ENCODE results near the gene PGGT1B.

Gene PGGT1B

DNA sequence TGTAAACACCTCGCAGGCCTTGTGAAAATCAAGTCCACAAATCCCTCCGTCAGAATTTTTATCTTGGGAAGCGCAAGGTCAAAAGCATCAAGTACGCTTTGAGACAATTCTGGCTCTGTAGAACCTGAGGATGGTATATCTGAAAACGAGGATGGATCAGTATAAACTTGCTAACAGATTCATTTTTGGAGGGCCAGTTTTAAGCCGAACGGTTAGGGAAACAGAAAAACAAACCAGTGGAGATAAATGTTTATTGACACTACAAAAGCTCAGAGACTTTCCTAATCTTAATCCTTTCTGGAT is 352 bp upstream of the PGGT1B start:
- TF ChIP-seq EZH2phosphoT487 (conservative IDR thresholded peaks at IDR 0.05; ENCODE audit: low read length): no peak
- TF ChIP-seq, protein P1, sequence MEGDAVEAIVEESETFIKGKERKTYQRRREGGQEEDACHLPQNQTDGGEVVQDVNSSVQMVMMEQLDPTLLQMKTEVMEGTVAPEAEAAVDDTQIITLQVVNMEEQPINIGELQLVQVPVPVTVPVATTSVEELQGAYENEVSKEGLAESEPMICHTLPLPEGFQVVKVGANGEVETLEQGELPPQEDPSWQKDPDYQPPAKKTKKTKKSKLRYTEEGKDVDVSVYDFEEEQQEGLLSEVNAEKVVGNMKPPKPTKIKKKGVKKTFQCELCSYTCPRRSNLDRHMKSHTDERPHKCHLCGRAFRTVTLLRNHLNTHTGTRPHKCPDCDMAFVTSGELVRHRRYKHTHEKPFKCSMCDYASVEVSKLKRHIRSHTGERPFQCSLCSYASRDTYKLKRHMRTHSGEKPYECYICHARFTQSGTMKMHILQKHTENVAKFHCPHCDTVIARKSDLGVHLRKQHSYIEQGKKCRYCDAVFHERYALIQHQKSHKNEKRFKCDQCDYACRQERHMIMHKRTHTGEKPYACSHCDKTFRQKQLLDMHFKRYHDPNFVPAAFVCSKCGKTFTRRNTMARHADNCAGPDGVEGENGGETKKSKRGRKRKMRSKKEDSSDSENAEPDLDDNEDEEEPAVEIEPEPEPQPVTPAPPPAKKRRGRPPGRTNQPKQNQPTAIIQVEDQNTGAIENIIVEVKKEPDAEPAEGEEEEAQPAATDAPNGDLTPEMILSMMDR (IDR thresholded peaks at IDR 0.05; ENCODE audit: insufficient read depth, low read length, poor library complexity, severe bottlenecking): no peak
- H3K9me2 ChIP-seq (replicated peaks; ENCODE audit: insufficient read depth, low read length): no peaks in the 10 kb centered on the region
- peak overlapping the region; percentile 81 for H3K4me3 ChIP-seq (ENCODE audit: insufficient read depth, low read length, poor library complexity, severe bottlenecking)
- peak overlapping the region; percentile 63; the same call in 1 of the 2 replicates for H3K27ac ChIP-seq (ENCODE audit: low read depth, low read length)
- peaks cover 41% of the 10 kb centered on the region for H3K79me2 ChIP-seq (ENCODE audit: insufficient read depth, low read length)
- H3F3A ChIP-seq (ENCODE audit: insufficient read depth): peaks cover 10% of the 10 kb centered on the region; the same call in 1 of the 2 replicates
- peak overlapping the region; percentile 96 for H2AFZ ChIP-seq (ENCODE audit: low read depth, low read length, severe bottlenecking)
- no peaks in the 10 kb centered on the region for H4K20me1 ChIP-seq (ENCODE audit: low read depth, low read length)
- no peaks in the 10 kb centered on the region for H3K27me3 ChIP-seq (ENCODE audit: low read length)
- H3K4me2 ChIP-seq (ENCODE audit: low read depth, low read length, poor library complexity, severe bottlenecking): peak overlapping the region; percentile 81
- no peaks in the 10 kb centered on the region for H3K36me3 ChIP-seq (ENCODE audit: low read length)
- H3K9me3 ChIP-seq (ENCODE audit: insufficient read depth, low read length): no peaks in the 10 kb centered on the region
- H3K9ac ChIP-seq (ENCODE audit: low read length): peak overlapping the region; percentile 86

DNA sequence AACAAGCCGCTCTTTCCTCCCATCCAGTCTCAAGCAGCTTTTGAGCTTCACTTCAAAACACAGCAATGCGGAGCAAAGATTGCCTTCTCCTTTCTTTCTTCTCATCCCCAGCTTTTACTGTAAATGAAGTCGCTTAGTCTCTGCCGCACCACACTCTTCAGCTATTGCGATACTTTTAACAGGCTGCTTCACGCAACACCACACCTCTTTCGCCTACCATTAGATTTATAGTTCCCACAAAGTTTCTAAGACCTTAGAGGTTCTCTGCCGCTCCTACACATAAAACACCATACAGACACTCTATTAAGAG is 711 bp downstream of the PGGT1B start:
- H3K9me2 ChIP-seq (replicated peaks; ENCODE audit: insufficient read depth, low read length): no peaks in the 10 kb centered on the region
- H3K4me3 ChIP-seq (ENCODE audit: insufficient read depth, low read length, poor library complexity, severe bottlenecking): peak overlapping the region; percentile 81
- H3K79me2 ChIP-seq (ENCODE audit: insufficient read depth, low read length): peaks cover 52% of the 10 kb centered on the region
- peak overlapping the region; percentile 81 for H3K4me2 ChIP-seq (ENCODE audit: low read depth, low read length, poor library complexity, severe bottlenecking)
- H3F3A ChIP-seq (ENCODE audit: insufficient read depth): peaks cover 10% of the 10 kb centered on the region; the same call in 1 of the 2 replicates
- H3K27me3 ChIP-seq (ENCODE audit: low read length): no peaks in the 10 kb centered on the region
- TF ChIP-seq, protein P1 (IDR thresholded peaks at IDR 0.05; ENCODE audit: insufficient read depth, low read length, poor library complexity, severe bottlenecking): no peak
- no peak for TF ChIP-seq EZH2phosphoT487 (conservative IDR thresholded peaks at IDR 0.05; ENCODE audit: low read length)
- peak overlapping the region; percentile 63 for H3K27ac ChIP-seq (ENCODE audit: low read depth, low read length)
- no peaks in the 10 kb centered on the region for H3K9me3 ChIP-seq (ENCODE audit: insufficient read depth, low read length)
- peak overlapping the region; percentile 86 for H3K9ac ChIP-seq (ENCODE audit: low read length)
- H3K36me3 ChIP-seq (ENCODE audit: low read length): no peaks in the 10 kb centered on the region
- H4K20me1 ChIP-seq (ENCODE audit: low read depth, low read length): peaks cover 1% of the 10 kb centered on the region; the same call in 1 of the 2 replicates
- peak overlapping the region; percentile 96 for H2AFZ ChIP-seq (ENCODE audit: low read depth, low read length, severe bottlenecking)

DNA sequence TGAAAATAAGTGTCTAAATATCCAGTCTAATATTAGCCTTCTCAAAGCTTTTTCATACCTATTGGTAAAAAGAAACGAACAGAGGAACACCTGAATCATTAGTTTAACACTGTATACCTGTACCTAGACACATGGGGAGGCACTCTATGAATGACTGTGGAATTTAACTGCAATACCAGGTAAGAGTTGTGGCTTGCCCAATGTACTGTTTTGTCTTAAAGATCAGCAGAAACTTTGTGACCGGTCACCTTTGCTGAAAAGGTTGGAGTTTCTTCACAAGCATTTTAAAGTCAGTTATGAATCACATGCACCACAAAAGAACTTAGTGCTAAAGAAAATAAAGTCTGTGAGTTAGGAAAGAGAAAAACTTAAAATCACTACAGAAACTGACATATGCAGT is 2.4 kb downstream of the PGGT1B start:
- TF ChIP-seq, protein P1 (IDR thresholded peaks at IDR 0.05; ENCODE audit: insufficient read depth, low read length, poor library complexity, severe bottlenecking): no peak
- no peak for TF ChIP-seq EZH2phosphoT487 (conservative IDR thresholded peaks at IDR 0.05; ENCODE audit: low read length)
- H3F3A ChIP-seq (ENCODE audit: insufficient read depth): peaks cover 10% of the 10 kb centered on the region; the same call in 1 of the 2 replicates
- no peaks in the 10 kb centered on the region for H3K27me3 ChIP-seq (ENCODE audit: low read length)
- H2AFZ ChIP-seq (ENCODE audit: low read depth, low read length, severe bottlenecking): no peak overlapping the region
- H3K9me3 ChIP-seq (ENCODE audit: insufficient read depth, low read length): no peaks in the 10 kb centered on the region
- H3K79me2 ChIP-seq (ENCODE audit: insufficient read depth, low read length): peaks cover 69% of the 10 kb centered on the region
- no peak overlapping the region for H3K27ac ChIP-seq (ENCODE audit: low read depth, low read length)
- H3K9me2 ChIP-seq (replicated peaks; ENCODE audit: insufficient read depth, low read length): no peaks in the 10 kb centered on the region
- H3K9ac ChIP-seq (ENCODE audit: low read length): no peak overlapping the region
- peak overlapping the region; percentile 81 for H3K4me2 ChIP-seq (ENCODE audit: low read depth, low read length, poor library complexity, severe bottlenecking)
- H3K4me3 ChIP-seq (ENCODE audit: insufficient read depth, low read length, poor library complexity, severe bottlenecking): no peak overlapping the region
- H3K36me3 ChIP-seq (ENCODE audit: low read length): no peaks in the 10 kb centered on the region
- peaks cover 5% of the 10 kb centered on the region; the same call in 1 of the 2 replicates for H4K20me1 ChIP-seq (ENCODE audit: low read depth, low read length)

Data from SU-DHL-6 (cell line).